CD4-positive, alpha-beta T cell (primary cell): ENCODE data around the gene RAP1A. TPM values are rescaled to one million over a fixed set of nuclear protein-coding genes. Genes with fewer than 3 reads are reported as not detected.

Experiments
- ATAC-seq: fragments of 200-7000 bp; cut with Tn5 transposase; one replicate; pipeline ENCODE4 v1.10.0; 2022; ENCODE audit warnings: mild to moderate bottlenecking; ENCODE audit not compliant: poor library complexity
- CTCF ChIA-PET: fragments of 350-600 bp; sonication (Branson Sonifier 250); formaldehyde crosslinking; loops from one replicate; lab custom pipeline; 2021; ENCODE audit warnings: antibody characterized with exemption, inconsistent platforms; lab: Charles Lee
- POLR2A ChIA-PET: fragments of 350-600 bp; sonication (Branson Sonifier 250); formaldehyde crosslinking; loops from one replicate; lab custom pipeline; 2021; ENCODE audit warnings: antibody characterized with exemption, inconsistent platforms; lab: Charles Lee
- DNase-seq, 14 experiments: peaks; one replicate each; pipeline ENCODE4 v3.0.0-alpha.2; 2013 to 2020; ENCODE audit warnings: mixed read lengths in 2 of 14
- H3K27ac ChIP-seq, 2 donors: one replicate each; pipeline versions ENCODE4 v1.5.1 to v1.7.0; 2013; ENCODE audit warnings: low read length in 2 of 2, low read depth in 1 of 2, mild to moderate bottlenecking in 1 of 2
- H3K27me3 ChIP-seq, 2 experiments: 1 replicate in 1 of 2; 2 replicates in 1 of 2; pipeline versions ENCODE4 v1.6.1 to v1.7.0; 2013; ENCODE audit warnings: low read length in 2 of 2, control low read depth in 1 of 2, mild to moderate bottlenecking in 1 of 2, moderate library complexity in 1 of 2; ENCODE audit not compliant: insufficient read depth in 2 of 2, control insufficient read depth in 1 of 2
- H3K36me3 ChIP-seq: one replicate; pipeline ENCODE4 v1.6.1; 2013; ENCODE audit warnings: low read length, control low read depth; ENCODE audit not compliant: insufficient read depth
- H3K4me1 ChIP-seq: one replicate; pipeline ENCODE4 v1.6.1; 2013; ENCODE audit warnings: low read length, control low read depth; ENCODE audit not compliant: insufficient read depth
- H3K4me3 ChIP-seq: one replicate; pipeline ENCODE4 v1.5.1; 2013; ENCODE audit warnings: mild to moderate bottlenecking, low read length, moderate library complexity
- H3K9me3 ChIP-seq, 2 experiments: 1 replicate in 1 of 2; 2 replicates in 1 of 2; pipeline versions ENCODE4 v1.6.1 to v1.7.0; 2013; ENCODE audit warnings: low read length in 2 of 2, mild to moderate bottlenecking in 2 of 2, control low read depth in 1 of 2, moderate library complexity in 1 of 2; ENCODE audit not compliant: control insufficient read depth in 1 of 2, insufficient read depth in 1 of 2
- H3K27ac Mint-ChIP-seq: one replicate; pipeline ENCODE4 v1.8.0; 2020; ENCODE audit warnings: mixed read lengths
- H3K27me3 Mint-ChIP-seq: one replicate; pipeline ENCODE4 v1.8.0; 2021; ENCODE audit warnings: mixed read lengths
- H3K36me3 Mint-ChIP-seq: one replicate; pipeline ENCODE4 v1.8.0; 2021; ENCODE audit warnings: low read depth, mixed read lengths
- H3K4me1 Mint-ChIP-seq: one replicate; pipeline ENCODE4 v1.8.0; 2021; ENCODE audit warnings: low read depth, mixed read lengths
- H3K4me3 Mint-ChIP-seq: one replicate; pipeline ENCODE4 v1.8.0; 2020; ENCODE audit warnings: mild to moderate bottlenecking, mixed read lengths
- H3K9me3 Mint-ChIP-seq: one replicate; pipeline ENCODE4 v1.8.0; 2020; ENCODE audit warnings: mixed read lengths
- intact Hi-C, 2 experiments: fragments of 100-400 bp; cut with DNase I in 1 of 2; cut with micrococcal nuclease in 1 of 2; formaldehyde crosslinking; loops; one replicate each; pipeline versions ENCODE4 v1.15.1 to v1.9.0; 2023 to 2025; cut with DNase I, micrococcal nuclease
- total RNA-seq, 174 experiments: library from RNA in 2 of 174; stranded (reverse) in 2 of 174; gene quantifications; one replicate each; pipeline ENCODE4 v1.2.3 and lab custom pipeline; 2021 to 2026
- TF ChIP-seq, protein P1 (sequence below): fragments of 200-600 bp; IDR thresholded peaks from one replicate; pipeline ENCODE4 v1.8.0; 2022; ENCODE audit warnings: antibody characterized with exemption, mild to moderate bottlenecking

The RAP1A gene
- total RNA-seq, 2 experiments from 2014 or later: 63.8 to 67.1 TPM

DNA sequence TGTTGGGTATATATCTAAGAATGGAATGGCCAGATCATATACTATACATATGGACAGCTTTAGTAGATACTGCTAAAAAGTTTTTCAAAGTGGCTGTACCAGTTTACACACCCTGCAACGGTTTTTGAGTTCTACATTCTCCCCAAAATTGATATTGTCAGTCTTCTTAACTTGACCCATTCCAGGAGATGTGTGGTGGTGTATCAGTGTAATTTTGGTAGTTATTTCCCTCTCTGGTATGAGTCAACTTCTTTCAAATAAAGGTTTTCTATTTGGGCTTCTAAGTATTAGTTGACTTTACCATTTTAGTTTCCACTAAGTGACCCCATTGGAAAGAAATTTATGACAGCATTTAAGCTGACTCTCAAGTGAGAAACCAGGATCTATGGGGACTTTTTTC, 90.4 kb downstream of the RAP1A start:
- H3K27me3 ChIP-seq: no peaks in the 10 kb centered on the region
- Mint-ChIP-seq H3K4me3 (no peak overlapping the region), H3K27ac (peak overlapping the region; percentile 2), H3K9me3 (no peaks in the 10 kb centered on the region), H3K36me3 (peaks cover 69% of the 10 kb centered on the region), H3K4me1 (peaks cover 9% of the 10 kb centered on the region), H3K27me3 (no peaks in the 10 kb centered on the region)
- intact Hi-C loops: loop anchor here in 1 of 2 experiments (5.0 kb wide), 2 partner anchors 203 to 228 kb away; no protein-coding TSS in a partner anchor
- TF ChIP-seq, protein P1, sequence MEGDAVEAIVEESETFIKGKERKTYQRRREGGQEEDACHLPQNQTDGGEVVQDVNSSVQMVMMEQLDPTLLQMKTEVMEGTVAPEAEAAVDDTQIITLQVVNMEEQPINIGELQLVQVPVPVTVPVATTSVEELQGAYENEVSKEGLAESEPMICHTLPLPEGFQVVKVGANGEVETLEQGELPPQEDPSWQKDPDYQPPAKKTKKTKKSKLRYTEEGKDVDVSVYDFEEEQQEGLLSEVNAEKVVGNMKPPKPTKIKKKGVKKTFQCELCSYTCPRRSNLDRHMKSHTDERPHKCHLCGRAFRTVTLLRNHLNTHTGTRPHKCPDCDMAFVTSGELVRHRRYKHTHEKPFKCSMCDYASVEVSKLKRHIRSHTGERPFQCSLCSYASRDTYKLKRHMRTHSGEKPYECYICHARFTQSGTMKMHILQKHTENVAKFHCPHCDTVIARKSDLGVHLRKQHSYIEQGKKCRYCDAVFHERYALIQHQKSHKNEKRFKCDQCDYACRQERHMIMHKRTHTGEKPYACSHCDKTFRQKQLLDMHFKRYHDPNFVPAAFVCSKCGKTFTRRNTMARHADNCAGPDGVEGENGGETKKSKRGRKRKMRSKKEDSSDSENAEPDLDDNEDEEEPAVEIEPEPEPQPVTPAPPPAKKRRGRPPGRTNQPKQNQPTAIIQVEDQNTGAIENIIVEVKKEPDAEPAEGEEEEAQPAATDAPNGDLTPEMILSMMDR: no peak
- H3K36me3 ChIP-seq: peaks cover 80% of the 10 kb centered on the region
- ATAC-seq: no peak
- DNase-seq: no peak
- no peaks in the 10 kb centered on the region for H3K4me1 ChIP-seq
- H3K4me3 ChIP-seq: no peak overlapping the region
- ChIA-PET CTCF (interaction anchor here (0.5 to 8.3 kb wide), 2 partner anchors 22 to 59 kb away, joined by 3 to 96 read pairs; no protein-coding TSS in a partner anchor), POLR2A (no interaction called here)
- H3K27ac ChIP-seq: no peak overlapping the region
- H3K9me3 ChIP-seq: no peaks in the 10 kb centered on the region

DNA sequence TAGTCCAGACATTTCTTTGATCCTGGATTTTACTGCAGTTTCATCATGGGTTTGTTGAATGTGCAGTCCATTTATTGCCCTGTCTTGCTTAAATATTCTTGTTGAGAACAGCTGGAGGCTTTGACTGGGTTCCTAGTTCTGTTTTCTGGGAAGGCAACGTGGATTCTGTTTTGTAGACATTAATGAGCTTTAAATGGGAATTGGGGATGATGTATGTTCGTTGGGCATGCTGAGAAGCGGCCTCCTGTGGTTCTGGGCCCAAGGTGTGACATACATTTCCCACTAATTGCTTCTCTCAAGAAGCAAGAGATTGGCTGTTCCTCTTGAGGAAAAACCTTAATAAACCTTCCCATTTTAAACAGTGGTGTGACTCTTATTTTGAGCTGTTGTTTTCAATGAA, 96.7 kb downstream of the RAP1A start:
- H3K4me1 Mint-ChIP-seq: peaks cover 15% of the 10 kb centered on the region
- H3K27me3 ChIP-seq: no peaks in the 10 kb centered on the region
- no peak overlapping the region for H3K27ac Mint-ChIP-seq
- no peaks in the 10 kb centered on the region for H3K4me1 ChIP-seq
- H3K9me3 ChIP-seq: no peaks in the 10 kb centered on the region
- TF ChIP-seq, protein P1: no peak
- intact Hi-C loops: loop anchor here in 1 of 2 experiments (2.0 kb wide), 1 partner anchor 36 kb away; no protein-coding TSS in a partner anchor
- CTCF ChIA-PET: interaction anchor here (1.3 to 8.3 kb wide), 5 partner anchors 31 to 209 kb away, joined by 5 to 96 read pairs (median 27); partner anchors contain the start of gene DDX20
- peaks cover 30% of the 10 kb centered on the region for H3K36me3 ChIP-seq
- ATAC-seq: no peak
- H3K9me3 Mint-ChIP-seq: no peaks in the 10 kb centered on the region
- POLR2A ChIA-PET: interaction anchor here (0.6 to 1.2 kb wide), 2 partner anchors 39 to 239 kb away, joined by 3 to 4 read pairs; no protein-coding TSS in a partner anchor
- H3K27ac ChIP-seq: no peak overlapping the region
- DNase-seq: no peak
- H3K4me3 ChIP-seq: no peak overlapping the region
- peaks cover 21% of the 10 kb centered on the region for H3K36me3 Mint-ChIP-seq
- no peak overlapping the region for H3K4me3 Mint-ChIP-seq
- no peaks in the 10 kb centered on the region for H3K27me3 Mint-ChIP-seq

DNA sequence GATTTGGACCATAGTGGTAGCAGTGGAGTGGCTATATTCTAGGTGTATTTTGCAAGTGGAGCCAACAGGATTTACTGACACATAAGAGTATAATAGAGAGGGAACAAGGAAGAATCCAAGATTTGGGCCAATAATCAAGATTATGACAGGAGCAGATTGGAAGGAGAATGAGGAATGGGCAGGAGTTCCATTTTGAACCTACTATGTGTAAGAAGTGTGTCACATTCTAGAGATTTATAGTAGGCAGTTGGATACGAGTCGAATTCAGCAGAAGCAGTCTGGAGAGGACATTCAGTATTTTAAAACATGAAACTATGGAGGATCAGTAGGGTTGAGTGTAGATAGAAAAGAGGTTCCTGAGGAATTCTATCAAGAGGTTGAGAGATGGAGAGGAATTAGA, 97.9 kb downstream of the RAP1A start:
- CTCF ChIA-PET: no interaction called here
- Mint-ChIP-seq H3K4me1 (peaks cover 21% of the 10 kb centered on the region), H3K27me3 (no peaks in the 10 kb centered on the region), H3K9me3 (no peaks in the 10 kb centered on the region), H3K36me3 (peaks cover 15% of the 10 kb centered on the region), H3K4me3 (no peak overlapping the region), H3K27ac (peak overlapping the region; percentile 0)
- no peaks in the 10 kb centered on the region for H3K9me3 ChIP-seq
- peaks cover 20% of the 10 kb centered on the region for H3K36me3 ChIP-seq
- intact Hi-C loops: loop anchor here in 1 of 2 experiments (2.0 kb wide), 1 partner anchor 35 kb away; no protein-coding TSS in a partner anchor
- TF ChIP-seq, protein P1: no peak
- POLR2A ChIA-PET: no interaction called here
- no peak overlapping the region for H3K4me3 ChIP-seq
- H3K27me3 ChIP-seq: no peaks in the 10 kb centered on the region
- no peaks in the 10 kb centered on the region for H3K4me1 ChIP-seq
- ATAC-seq (no peak), DNase-seq (no peak)
- no peak overlapping the region for H3K27ac ChIP-seq
